ENCODE results near the gene IGFN1. TPM values are rescaled to one million over a fixed set of nuclear protein-coding genes. Genes with fewer than 3 reads are reported as not detected.

IGFN1 gene
- total and polyA plus RNA-seq, 2 of the 4 experiments (the other 2 are of a cell fraction): 0.05 TPM; not detected in 1

DNA sequence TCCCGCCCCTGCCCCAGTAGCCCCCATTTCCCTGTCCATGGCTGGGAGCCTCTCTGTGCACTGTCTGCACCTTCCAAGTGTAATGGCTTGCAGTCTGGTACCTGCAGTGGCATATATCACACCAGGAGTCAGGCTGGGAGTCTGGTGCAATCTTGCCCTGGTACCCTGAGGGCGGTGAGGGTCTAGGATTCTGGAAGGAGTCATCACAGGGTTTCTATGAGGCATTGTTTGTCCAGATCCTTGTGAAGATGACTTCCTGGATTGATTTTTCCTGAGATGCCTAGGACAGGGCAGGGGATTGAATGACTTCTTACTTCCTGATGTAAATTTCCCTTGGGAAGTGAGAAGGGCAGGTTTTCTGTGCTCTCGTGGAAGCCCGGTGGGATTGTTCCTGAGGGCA is 86.8 kb downstream of the IGFN1 start:
- Histone ChIP-seq H4K91ac (ENCODE audit: insufficient read depth, low read depth, low read length) (no peak overlapping the region), H4K20me1 (ENCODE audit: insufficient read depth, low read length) (no peaks in the 10 kb centered on the region), H3K14ac (replicated peaks; ENCODE audit: low read depth, low read length) (no peak overlapping the region), H3K9me3 (ENCODE audit: control insufficient read depth, insufficient read depth, low read length) (no peaks in the 10 kb centered on the region), H2BK5ac (ENCODE audit: low read depth, low read length, poor library complexity, severe bottlenecking) (no peak overlapping the region), H3K4ac (ENCODE audit: low read depth, low read length) (no peak overlapping the region), H3K27ac (ENCODE audit: insufficient read depth, low read length) (no peak overlapping the region), H3K9me1 (ENCODE audit: insufficient read depth, low read length) (no peaks in the 10 kb centered on the region), H3K23ac (ENCODE audit: low read depth, low read length) (no peak overlapping the region), H4K5ac (ENCODE audit: low read depth, low read length) (no peak overlapping the region), H3K4me1 (ENCODE audit: control insufficient read depth, insufficient read depth, low read length) (no peaks in the 10 kb centered on the region), H2BK20ac (ENCODE audit: low read depth, low read length) (no peak overlapping the region), H3K4me3 (ENCODE audit: insufficient read depth, low read depth, low read length) (no peak overlapping the region), H3K36me3 (ENCODE audit: control insufficient read depth, insufficient read depth, low read length) (no peaks in the 10 kb centered on the region), H3K9ac (ENCODE audit: low read depth, low read length) (no peak overlapping the region), H3K56ac (ENCODE audit: extremely low read depth, insufficient read depth, low read length) (no peak overlapping the region), H3K4me2 (ENCODE audit: low read depth, low read length) (no peak overlapping the region), H2BK120ac (ENCODE audit: low read depth, low read length) (no peak overlapping the region), H4K8ac (ENCODE audit: low read depth in 2 of 2, low read length in 2 of 2) (no peak overlapping the region), H2AFZ (replicated peaks; ENCODE audit: low read length, poor library complexity) (no peak overlapping the region), H2AK9ac (replicated peaks; ENCODE audit: low read depth, low read length, poor library complexity) (no peak overlapping the region), H3K79me1 (ENCODE audit: low read depth in 1 of 2, low read length in 2 of 2) (no peaks in the 10 kb centered on the region), H2BK15ac (ENCODE audit: low read depth, low read length) (no peak overlapping the region), H2AK5ac (ENCODE audit: low read depth, low read length) (no peak overlapping the region), H3K27me3 (ENCODE audit: control insufficient read depth, insufficient read depth, low read length) (peaks cover 30% of the 10 kb centered on the region), H3K18ac (ENCODE audit: low read depth, low read length) (no peak overlapping the region)
- ChIA-PET POLR2A (ENCODE audit: unreplicated experiment) (no interaction called here), CTCF (no interaction called here)
- ATAC-seq (ENCODE audit: low read depth): no peak
- 72% methylated on average over 2 of the region's 4 CpGs; no CpG with 5 or more reads in 1 of the 2 experiments for WGBS, 2 experiments (ENCODE audit: extremely low coverage in 2 of 2, insufficient read length in 1 of 2)
- intact Hi-C loops (cut with micrococcal nuclease) (loop anchor here (10.0 kb wide), 1 partner anchor 887 kb away; the partner anchor contains the start of gene PTPN7), in situ Hi-C loops (cut with MboI; ENCODE audit: low sequenced_read_pairs) (no loop called here), dilution Hi-C loops (cut with HindIII; ENCODE audit: low sequenced_read_pairs, unreplicated experiment) (no loop called here)
- TF ChIP-seq NFE2L2 (IDR thresholded peaks at IDR 0.05; ENCODE audit: low read depth, low read length) (no peak), RFX5 (IDR thresholded peaks at IDR 0.05; ENCODE audit: low read depth, low read length) (no peak), SMC3 (IDR thresholded peaks at IDR 0.05; ENCODE audit: low read depth, low read length) (no peak), RCOR1 (IDR thresholded peaks at IDR 0.05; ENCODE audit: insufficient replicate concordance, low read length) (no peak), BHLHE40 (IDR thresholded peaks at IDR 0.05; ENCODE audit: low read depth, low read length) (no peak), CEBPB (IDR thresholded peaks at IDR 0.05; ENCODE audit: low read depth, low read length) (no peak), MAFK (IDR thresholded peaks at IDR 0.05; ENCODE audit: low read depth, low read length) (no peak), MXI1 (IDR thresholded peaks at IDR 0.05; ENCODE audit: borderline replicate concordance, low read depth, low read length) (no peak), MAZ (IDR thresholded peaks at IDR 0.05; ENCODE audit: borderline replicate concordance, low read depth, low read length) (no peak), FOS (IDR thresholded peaks at IDR 0.05; ENCODE audit: low read depth, low read length) (no peak), RAD21 (IDR thresholded peaks at IDR 0.05; ENCODE audit: low read length) (no peak), POLR2A (IDR thresholded peaks at IDR 0.05; ENCODE audit: low read depth, low read length) (no peak), CHD1 (IDR thresholded peaks at IDR 0.05; ENCODE audit: low read depth, low read length) (no peak)
- TF ChIP-seq, protein P1, sequence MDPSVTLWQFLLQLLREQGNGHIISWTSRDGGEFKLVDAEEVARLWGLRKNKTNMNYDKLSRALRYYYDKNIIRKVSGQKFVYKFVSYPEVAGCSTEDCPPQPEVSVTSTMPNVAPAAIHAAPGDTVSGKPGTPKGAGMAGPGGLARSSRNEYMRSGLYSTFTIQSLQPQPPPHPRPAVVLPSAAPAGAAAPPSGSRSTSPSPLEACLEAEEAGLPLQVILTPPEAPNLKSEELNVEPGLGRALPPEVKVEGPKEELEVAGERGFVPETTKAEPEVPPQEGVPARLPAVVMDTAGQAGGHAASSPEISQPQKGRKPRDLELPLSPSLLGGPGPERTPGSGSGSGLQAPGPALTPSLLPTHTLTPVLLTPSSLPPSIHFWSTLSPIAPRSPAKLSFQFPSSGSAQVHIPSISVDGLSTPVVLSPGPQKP (IDR thresholded peaks at IDR 0.05; ENCODE audit: borderline replicate concordance, low read depth, low read length): no peak
- TF ChIP-seq, protein P2, sequence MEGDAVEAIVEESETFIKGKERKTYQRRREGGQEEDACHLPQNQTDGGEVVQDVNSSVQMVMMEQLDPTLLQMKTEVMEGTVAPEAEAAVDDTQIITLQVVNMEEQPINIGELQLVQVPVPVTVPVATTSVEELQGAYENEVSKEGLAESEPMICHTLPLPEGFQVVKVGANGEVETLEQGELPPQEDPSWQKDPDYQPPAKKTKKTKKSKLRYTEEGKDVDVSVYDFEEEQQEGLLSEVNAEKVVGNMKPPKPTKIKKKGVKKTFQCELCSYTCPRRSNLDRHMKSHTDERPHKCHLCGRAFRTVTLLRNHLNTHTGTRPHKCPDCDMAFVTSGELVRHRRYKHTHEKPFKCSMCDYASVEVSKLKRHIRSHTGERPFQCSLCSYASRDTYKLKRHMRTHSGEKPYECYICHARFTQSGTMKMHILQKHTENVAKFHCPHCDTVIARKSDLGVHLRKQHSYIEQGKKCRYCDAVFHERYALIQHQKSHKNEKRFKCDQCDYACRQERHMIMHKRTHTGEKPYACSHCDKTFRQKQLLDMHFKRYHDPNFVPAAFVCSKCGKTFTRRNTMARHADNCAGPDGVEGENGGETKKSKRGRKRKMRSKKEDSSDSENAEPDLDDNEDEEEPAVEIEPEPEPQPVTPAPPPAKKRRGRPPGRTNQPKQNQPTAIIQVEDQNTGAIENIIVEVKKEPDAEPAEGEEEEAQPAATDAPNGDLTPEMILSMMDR (conservative IDR thresholded peaks at IDR 0.05; ENCODE audit: low read depth, low read length): no peak
- TF ChIP-seq, protein P3, sequence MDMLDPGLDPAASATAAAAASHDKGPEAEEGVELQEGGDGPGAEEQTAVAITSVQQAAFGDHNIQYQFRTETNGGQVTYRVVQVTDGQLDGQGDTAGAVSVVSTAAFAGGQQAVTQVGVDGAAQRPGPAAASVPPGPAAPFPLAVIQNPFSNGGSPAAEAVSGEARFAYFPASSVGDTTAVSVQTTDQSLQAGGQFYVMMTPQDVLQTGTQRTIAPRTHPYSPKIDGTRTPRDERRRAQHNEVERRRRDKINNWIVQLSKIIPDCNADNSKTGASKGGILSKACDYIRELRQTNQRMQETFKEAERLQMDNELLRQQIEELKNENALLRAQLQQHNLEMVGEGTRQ (IDR thresholded peaks at IDR 0.05; ENCODE audit: low read depth, low read length): no peak
- no TSS peak for BruUV-seq (replicated peaks)
- DNase-seq: no peak
